ENCODE measurements around the gene WDR5. TPM values are rescaled to one million over a fixed set of nuclear protein-coding genes. Genes with fewer than 3 reads are reported as not detected.

WDR5 gene
- total and polyA plus RNA-seq, 10 donors: 13.8 to 31.3 (median 19.2) TPM

DNA sequence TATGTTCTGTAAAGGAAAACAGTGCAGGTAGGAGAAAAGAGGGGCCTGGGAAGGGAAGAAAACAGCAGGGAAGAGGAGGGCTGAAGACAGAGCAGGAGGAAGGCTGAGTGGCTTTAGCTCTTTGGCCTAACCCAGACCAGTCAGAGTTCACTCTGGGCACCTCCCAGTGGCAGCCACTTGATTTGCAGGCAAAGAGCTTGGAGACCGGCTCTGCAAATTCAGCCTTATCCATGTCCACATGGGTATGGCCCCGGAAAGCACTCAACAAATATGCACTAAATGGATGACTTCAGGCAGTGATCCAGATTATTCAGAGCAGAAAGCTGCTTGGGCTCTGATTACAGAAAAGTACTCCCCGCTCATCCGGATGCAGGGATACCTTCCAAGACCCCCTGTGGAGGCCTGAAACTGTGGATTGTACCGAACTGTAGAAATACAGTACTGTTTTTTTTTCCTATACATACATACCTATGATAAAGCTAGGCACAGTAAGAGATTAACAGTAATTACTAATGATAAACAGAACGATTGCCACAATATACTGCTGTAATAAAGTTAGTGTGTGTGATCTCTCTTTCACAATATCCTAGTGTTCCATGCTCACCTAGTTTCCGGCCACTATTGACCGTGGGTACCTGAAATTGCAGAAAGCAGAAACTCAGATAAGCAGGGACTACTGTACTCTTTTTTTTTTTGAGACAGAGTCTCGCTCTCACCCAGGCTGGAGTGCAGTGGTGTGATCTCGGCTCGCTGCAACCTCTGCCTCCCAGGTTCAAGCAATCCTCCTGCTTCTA lies 33.1 kb downstream of the WDR5 start:
- H3K36me3 ChIP-seq: no peaks in the 10 kb centered on the region
- H3K4me3 ChIP-seq: no peak overlapping the region
- TF ChIP-seq POLR2A (IDR thresholded peaks at IDR 0.05) (no peak), POLR2AphosphoS5 (IDR thresholded peaks at IDR 0.05) (no peak)
- TF ChIP-seq, protein P1, sequence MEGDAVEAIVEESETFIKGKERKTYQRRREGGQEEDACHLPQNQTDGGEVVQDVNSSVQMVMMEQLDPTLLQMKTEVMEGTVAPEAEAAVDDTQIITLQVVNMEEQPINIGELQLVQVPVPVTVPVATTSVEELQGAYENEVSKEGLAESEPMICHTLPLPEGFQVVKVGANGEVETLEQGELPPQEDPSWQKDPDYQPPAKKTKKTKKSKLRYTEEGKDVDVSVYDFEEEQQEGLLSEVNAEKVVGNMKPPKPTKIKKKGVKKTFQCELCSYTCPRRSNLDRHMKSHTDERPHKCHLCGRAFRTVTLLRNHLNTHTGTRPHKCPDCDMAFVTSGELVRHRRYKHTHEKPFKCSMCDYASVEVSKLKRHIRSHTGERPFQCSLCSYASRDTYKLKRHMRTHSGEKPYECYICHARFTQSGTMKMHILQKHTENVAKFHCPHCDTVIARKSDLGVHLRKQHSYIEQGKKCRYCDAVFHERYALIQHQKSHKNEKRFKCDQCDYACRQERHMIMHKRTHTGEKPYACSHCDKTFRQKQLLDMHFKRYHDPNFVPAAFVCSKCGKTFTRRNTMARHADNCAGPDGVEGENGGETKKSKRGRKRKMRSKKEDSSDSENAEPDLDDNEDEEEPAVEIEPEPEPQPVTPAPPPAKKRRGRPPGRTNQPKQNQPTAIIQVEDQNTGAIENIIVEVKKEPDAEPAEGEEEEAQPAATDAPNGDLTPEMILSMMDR (IDR thresholded peaks at IDR 0.05 in 8 of 11, conservative IDR thresholded peaks at IDR 0.05 in 3 of 11): no peak
- no peak for DNase-seq
- 91 to 97% (median 91%) methylated on average over 11 of the region's 11 CpGs for WGBS, 5 donors
- peaks cover 0 to 19% (median 7%) of the 10 kb centered on the region in 6 donors for H3K4me1 ChIP-seq
- H3K27ac ChIP-seq: no peak overlapping the region
- intact Hi-C loops (cut with DNase I; ENCODE audit: low total_unique reads): no loop called here
- peaks cover 0 to 7% (median 5%) of the 10 kb centered on the region in 8 donors for H3K9me3 ChIP-seq
- H3K27me3 ChIP-seq (replicated peaks in 1 of 7): peaks cover 0 to 10% (median 0%) of the 10 kb centered on the region in 7 donors

DNA sequence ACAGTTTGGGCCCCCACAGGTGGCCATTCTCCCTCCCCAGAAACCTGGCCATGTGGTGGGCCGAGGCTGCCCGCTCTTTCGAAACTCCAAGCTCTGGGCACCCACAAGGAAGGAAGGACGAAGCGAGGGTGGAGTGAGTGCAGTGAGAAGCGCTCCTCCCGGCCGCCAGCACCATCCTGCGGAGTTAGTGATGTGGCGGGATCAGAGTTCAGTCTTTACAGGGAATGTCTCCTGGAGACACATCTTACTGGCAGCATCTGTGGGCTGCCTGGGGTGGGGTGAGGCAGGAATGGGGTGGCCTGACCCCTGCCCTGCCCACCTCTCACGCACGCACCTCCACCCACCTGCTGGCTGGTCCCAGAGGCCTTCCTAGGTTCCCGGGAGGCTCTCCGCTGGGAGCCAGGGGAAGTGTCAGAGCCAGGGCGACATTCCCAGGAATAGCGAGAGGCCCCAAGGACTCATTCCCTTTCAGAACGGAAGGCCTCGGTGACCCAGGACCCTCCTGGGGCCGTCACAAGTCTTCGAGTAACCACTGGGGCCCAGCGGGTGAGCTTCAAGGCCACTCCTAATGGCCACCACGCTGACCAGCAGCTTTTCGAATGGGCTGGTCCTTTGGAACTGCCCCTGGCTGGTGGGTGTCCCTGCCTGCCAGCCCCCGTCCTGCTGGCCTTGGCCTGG lies 34.0 kb downstream of the WDR5 start:
- TF ChIP-seq POLR2A (IDR thresholded peaks at IDR 0.05) (no peak), POLR2AphosphoS5 (IDR thresholded peaks at IDR 0.05) (no peak)
- TF ChIP-seq, protein P1 (IDR thresholded peaks at IDR 0.05 in 8 of 11, conservative IDR thresholded peaks at IDR 0.05 in 3 of 11): no peak
- Histone ChIP-seq H3K27me3 (replicated peaks in 1 of 7) (peaks cover 0 to 19% (median 0%) of the 10 kb centered on the region in 7 donors), H3K4me1 (peaks cover 0 to 28% (median 16%) of the 10 kb centered on the region in 6 donors), H3K4me3 (no peak overlapping the region), H3K36me3 (no peaks in the 10 kb centered on the region), H3K9me3 (peaks cover 0 to 7% (median 5%) of the 10 kb centered on the region in 8 donors), H3K27ac (no peak overlapping the region)
- intact Hi-C loops (cut with DNase I; ENCODE audit: low total_unique reads): loop anchor here (2.0 to 10.0 kb wide), 2 partner anchors 155 to 273 kb away; partner anchors contain the start of gene RXRA
- WGBS, 5 donors: 72 to 80% (median 79%) methylated on average over 23 to 24 of the region's 24 CpGs
- peak; percentile 73 for DNase-seq

DNA sequence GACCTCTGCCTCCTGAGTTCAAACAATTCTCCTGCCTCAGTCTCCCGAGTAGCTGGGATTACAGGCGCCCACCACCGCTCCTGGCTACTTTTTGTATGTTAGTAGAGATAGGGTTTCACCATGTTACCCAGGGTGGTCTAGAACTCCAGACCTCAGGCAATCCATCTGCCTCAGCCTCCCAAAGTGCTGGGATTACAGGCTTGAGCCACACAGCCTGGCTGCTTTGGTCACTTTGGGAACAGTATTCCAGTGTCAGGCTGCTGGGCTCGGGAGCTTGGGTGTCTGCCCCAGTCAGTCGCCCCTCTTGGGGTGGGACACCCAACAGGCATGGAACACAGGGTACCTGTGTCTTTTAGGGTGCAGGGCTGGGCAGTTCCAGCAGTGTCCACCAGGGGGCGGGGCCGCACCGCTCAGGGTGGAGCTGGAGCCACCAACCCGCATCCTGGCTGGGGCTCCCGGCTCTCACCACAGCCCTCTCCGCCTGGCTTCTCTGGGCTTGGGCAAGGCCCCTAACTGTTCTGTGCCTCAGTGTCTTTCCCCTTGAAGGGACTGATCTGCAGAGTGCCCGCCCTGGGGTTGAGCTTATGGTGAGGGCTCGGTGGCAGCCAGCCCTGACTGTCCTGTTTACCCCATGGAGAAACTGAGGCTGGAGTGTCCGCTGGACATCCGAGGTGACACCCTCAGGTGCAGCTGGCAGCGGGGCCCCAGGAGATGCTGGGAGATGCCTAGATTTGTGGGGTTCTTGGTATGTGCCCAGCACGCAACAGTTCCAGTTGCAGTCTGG lies 34.8 kb downstream of the WDR5 start:
- Histone ChIP-seq H3K36me3 (no peaks in the 10 kb centered on the region), H3K9me3 (peaks cover 0 to 7% (median 5%) of the 10 kb centered on the region in 8 donors), H3K27me3 (replicated peaks in 1 of 7) (peaks cover 0 to 28% (median 0%) of the 10 kb centered on the region in 7 donors), H3K27ac (peak overlapping the region in 1 of 8 donors; percentile 70), H3K4me1 (peaks cover 0 to 34% (median 23%) of the 10 kb centered on the region in 6 donors), H3K4me3 (no peak overlapping the region)
- TF ChIP-seq POLR2A (IDR thresholded peaks at IDR 0.05) (no peak), POLR2AphosphoS5 (IDR thresholded peaks at IDR 0.05) (no peak)
- TF ChIP-seq, protein P1 (IDR thresholded peaks at IDR 0.05 in 8 of 11, conservative IDR thresholded peaks at IDR 0.05 in 3 of 11): no peak
- 31 to 47% (median 33%) methylated on average over 7 to 17 of the region's 17 CpGs for WGBS, 5 donors
- DNase-seq: no peak
- intact Hi-C loops (cut with DNase I; ENCODE audit: low total_unique reads): loop anchor here (2.0 to 10.0 kb wide), 2 partner anchors 154 to 272 kb away; partner anchors contain the start of gene RXRA

Data from spleen (tissue), 11 donors.